ENCODE measurements around the gene CSNK1G3. TPM values are rescaled to one million over a fixed set of nuclear protein-coding genes. Genes with fewer than 3 reads are reported as not detected.

CSNK1G3 gene
- total and polyA plus RNA-seq, 9 donors = 16.6 to 46.5 (median 23.0) TPM

DNA sequence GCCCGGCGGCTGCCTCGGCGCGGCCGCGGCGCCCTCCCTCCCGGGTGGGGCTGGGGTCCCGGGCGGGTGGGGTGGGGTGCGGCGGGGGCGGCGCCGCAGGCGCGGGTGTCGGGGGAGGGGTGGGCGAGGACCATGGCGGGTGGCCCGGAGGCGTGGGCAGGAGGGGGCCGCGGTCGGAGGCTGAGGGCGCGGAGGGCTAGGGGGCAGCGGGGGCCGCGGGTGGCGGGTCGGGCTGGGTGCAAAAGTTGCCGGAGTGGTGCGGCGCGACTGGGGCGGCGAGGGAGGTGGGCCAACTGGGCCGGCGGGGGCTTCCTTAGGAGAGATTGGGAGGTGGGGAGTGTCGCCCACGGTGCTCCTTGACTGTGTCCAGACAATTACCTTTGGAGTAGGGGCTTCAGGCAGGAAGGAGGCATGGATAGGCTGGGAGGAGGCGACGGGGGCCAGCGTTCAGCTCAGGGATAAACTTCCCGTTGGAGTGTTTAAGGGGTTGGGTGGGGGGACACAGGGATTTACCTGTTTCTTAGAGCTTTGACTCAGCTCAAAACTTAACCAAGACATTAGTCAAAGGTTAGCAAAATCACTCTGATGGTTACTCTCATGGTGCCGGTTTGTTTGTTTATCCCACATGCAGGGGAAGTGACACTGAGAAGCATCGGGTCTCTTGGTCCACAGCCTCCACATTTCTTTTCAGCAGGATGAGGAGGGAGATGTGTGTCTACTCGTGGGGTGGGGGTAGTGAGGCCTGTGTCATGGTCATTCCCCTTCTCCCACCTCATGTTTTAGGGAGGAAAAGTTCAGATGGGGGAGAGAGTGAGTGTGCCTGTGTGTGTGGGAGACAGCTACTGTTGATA is 859 bp downstream of the CSNK1G3 start:
- peak overlapping the region; percentile 89 for H3K27ac ChIP-seq (ENCODE audit: low read length)
- DNase-seq = peak; percentile 60
- H3K4me1 ChIP-seq (ENCODE audit: control insufficient read depth, insufficient read depth, low read length) = peaks cover 8% of the 10 kb centered on the region
- no peaks in the 10 kb centered on the region for H3K36me3 ChIP-seq (ENCODE audit: control insufficient read depth, insufficient read depth, low read length)
- no peaks in the 10 kb centered on the region for H3K9me3 ChIP-seq (replicated peaks; ENCODE audit: control insufficient read depth, low read depth, low read length)
- WGBS (ENCODE audit: insufficient coverage) = 0% methylated on average over 21 of the region's 50 CpGs
- no peaks in the 10 kb centered on the region for H3K27me3 ChIP-seq (ENCODE audit: control insufficient read depth, insufficient read depth, low read length)
- H3K4me3 ChIP-seq (ENCODE audit: low read length) = peak overlapping the region; percentile 74

DNA sequence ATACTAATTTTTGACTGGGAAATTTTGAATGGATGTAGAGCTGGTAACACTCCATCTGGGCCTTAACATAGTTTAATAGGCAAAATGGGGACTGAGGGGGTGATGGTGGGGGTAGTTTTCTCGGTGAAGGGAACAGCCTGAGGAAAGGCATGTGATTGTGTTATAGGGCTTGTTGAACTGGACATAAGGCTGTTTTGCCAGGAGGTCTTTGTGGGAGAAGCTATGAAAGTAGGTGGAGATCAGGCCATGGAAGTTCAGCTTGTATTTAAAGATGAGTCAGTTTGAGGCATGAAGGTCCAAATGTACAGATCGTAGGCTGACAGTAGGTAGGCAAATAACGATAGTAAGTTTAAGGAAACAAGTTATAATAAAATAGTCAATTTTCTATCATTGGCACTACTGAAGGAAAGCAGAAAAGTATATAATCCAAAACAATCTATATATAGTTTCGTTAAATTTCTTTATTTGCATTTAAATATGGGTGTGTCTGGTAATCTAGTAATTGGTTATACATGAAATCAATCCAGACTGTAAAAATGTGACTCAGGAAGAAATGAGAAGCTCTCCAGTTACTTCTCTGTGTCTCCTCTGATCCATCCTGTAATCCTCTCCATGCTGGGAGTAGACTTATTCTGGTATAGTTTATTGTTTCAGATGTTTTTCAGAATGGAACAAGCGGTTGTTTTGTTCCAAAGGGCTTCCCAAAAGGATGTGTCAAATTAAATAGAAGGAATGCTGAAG is 2.8 kb downstream of the CSNK1G3 start:
- no peak overlapping the region for H3K4me3 ChIP-seq (ENCODE audit: low read length)
- no peaks in the 10 kb centered on the region for H3K36me3 ChIP-seq (ENCODE audit: control insufficient read depth, insufficient read depth, low read length)
- no peak overlapping the region for H3K27ac ChIP-seq (ENCODE audit: low read length)
- peaks cover 8% of the 10 kb centered on the region for H3K4me1 ChIP-seq (ENCODE audit: control insufficient read depth, insufficient read depth, low read length)
- WGBS (ENCODE audit: insufficient coverage) = 100% methylated on average over 1 of the region's 5 CpGs
- H3K27me3 ChIP-seq (ENCODE audit: control insufficient read depth, insufficient read depth, low read length) = no peaks in the 10 kb centered on the region
- no peak for DNase-seq
- H3K9me3 ChIP-seq (replicated peaks; ENCODE audit: control insufficient read depth, low read depth, low read length) = no peaks in the 10 kb centered on the region

DNA sequence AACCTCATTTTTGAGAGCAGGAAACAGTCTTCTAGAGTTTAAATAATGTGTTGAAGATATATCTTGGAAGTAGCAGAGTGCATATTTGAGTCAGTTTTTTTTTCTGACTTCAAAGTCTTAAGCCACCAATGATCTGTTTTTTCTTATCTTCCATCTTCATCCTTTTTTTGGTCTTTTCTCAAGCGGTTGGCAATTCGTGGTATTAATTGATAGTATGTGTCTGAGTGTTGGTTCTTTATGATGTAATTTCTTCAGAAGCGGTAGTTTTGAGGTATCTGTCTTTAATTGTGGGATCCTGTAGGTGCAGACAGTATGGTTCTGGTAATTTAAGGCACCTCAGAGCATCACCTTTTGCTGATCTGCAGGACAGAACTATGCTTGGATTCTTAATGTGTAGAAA is 3.9 kb downstream of the CSNK1G3 start:
- H3K27me3 ChIP-seq (ENCODE audit: control insufficient read depth, insufficient read depth, low read length) = no peaks in the 10 kb centered on the region
- WGBS (ENCODE audit: insufficient coverage) = 100% methylated on average over 2 of the region's 3 CpGs
- peaks cover 8% of the 10 kb centered on the region for H3K4me1 ChIP-seq (ENCODE audit: control insufficient read depth, insufficient read depth, low read length)
- H3K27ac ChIP-seq (ENCODE audit: low read length) = no peak overlapping the region
- no peak for DNase-seq
- no peaks in the 10 kb centered on the region for H3K9me3 ChIP-seq (replicated peaks; ENCODE audit: control insufficient read depth, low read depth, low read length)
- H3K36me3 ChIP-seq (ENCODE audit: control insufficient read depth, insufficient read depth, low read length) = no peaks in the 10 kb centered on the region
- no peak overlapping the region for H3K4me3 ChIP-seq (ENCODE audit: low read length)

DNA sequence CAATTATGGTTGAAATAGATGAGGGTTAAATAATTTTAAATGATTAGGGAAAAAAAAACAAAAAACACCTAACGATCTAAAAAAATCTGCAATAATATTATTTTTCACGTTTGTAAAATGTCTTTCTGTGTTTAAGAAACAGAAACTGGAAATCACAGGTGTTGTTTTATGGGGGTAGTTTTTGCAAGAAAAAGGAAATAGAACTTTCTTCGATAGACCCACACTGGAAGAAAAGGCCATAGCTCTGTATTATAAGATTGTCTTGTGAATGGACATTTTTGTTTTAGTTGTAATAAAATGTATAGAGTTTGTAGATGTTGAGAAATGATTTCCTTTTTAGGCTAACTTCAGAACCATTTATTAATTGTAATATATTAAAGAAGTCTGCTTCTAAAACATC is 5.5 kb downstream of the CSNK1G3 start:
- no CpG with 5 or more reads among the region's 3 CpGs for WGBS (ENCODE audit: insufficient coverage)
- DNase-seq = no peak
- Histone ChIP-seq H3K4me3 (ENCODE audit: low read length) (no peak overlapping the region), H3K4me1 (ENCODE audit: control insufficient read depth, insufficient read depth, low read length) (peaks cover 2% of the 10 kb centered on the region), H3K36me3 (ENCODE audit: control insufficient read depth, insufficient read depth, low read length) (no peaks in the 10 kb centered on the region), H3K9me3 (replicated peaks; ENCODE audit: control insufficient read depth, low read depth, low read length) (no peaks in the 10 kb centered on the region), H3K27me3 (ENCODE audit: control insufficient read depth, insufficient read depth, low read length) (no peaks in the 10 kb centered on the region), H3K27ac (ENCODE audit: low read length) (no peak overlapping the region)

DNA sequence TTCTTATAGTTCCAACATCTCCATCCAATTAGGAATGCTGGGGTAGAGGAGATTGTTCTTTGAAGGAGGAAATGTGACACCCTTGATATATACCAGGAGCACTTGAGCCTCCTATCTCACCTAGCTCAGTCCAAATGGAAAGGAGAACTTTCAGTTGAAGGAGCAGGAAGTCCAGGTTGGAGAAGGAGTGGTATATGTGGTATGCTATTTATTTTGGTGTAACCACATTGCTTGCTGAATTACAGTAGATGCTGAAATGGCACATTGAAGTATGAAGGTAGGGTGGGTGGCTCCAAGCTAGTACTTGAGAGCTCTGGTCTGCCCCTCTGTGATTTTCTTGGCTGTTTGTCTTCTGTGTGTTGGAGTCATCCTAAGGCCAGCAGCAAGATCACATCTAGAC is 6.1 kb downstream of the CSNK1G3 start:
- no peak overlapping the region for H3K27ac ChIP-seq (ENCODE audit: low read length)
- H3K9me3 ChIP-seq (replicated peaks; ENCODE audit: control insufficient read depth, low read depth, low read length) = no peaks in the 10 kb centered on the region
- H3K27me3 ChIP-seq (ENCODE audit: control insufficient read depth, insufficient read depth, low read length) = no peaks in the 10 kb centered on the region
- peaks cover 1% of the 10 kb centered on the region for H3K4me1 ChIP-seq (ENCODE audit: control insufficient read depth, insufficient read depth, low read length)
- H3K36me3 ChIP-seq (ENCODE audit: control insufficient read depth, insufficient read depth, low read length) = no peaks in the 10 kb centered on the region
- no peak overlapping the region for H3K4me3 ChIP-seq (ENCODE audit: low read length)
- DNase-seq = no peak

DNA sequence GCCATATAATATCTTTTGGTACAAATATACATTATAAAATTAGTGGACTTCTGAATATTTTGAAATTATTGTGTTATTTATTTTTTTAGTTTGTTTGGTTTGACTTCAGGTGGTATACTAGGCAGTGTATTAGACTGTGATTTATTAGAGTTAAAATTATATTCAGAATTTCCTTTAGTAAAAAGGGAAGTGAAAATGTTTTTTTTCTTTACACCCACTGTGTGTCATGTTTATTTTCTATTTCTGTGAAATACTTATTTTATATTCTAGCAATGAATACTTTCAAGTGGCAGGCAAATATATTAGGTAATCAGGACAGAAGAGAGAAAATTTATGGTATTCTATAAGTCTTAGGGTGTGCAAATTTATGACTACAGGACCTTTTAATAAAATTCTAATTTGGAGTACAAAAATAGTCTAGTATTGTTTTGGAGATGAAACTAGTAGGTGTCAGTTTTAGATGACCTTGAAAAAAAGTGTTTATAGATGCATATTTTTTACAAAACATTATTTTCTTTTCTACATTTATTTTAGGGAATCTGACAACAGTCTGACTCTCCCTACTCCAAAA is 8.8 kb downstream of the CSNK1G3 start:
- Histone ChIP-seq H3K4me3 (ENCODE audit: low read length) (no peak overlapping the region), H3K27ac (ENCODE audit: low read length) (no peak overlapping the region), H3K4me1 (ENCODE audit: control insufficient read depth, insufficient read depth, low read length) (no peaks in the 10 kb centered on the region), H3K9me3 (replicated peaks; ENCODE audit: control insufficient read depth, low read depth, low read length) (no peaks in the 10 kb centered on the region), H3K36me3 (ENCODE audit: control insufficient read depth, insufficient read depth, low read length) (no peaks in the 10 kb centered on the region), H3K27me3 (ENCODE audit: control insufficient read depth, insufficient read depth, low read length) (no peaks in the 10 kb centered on the region)
- DNase-seq = no peak

DNA sequence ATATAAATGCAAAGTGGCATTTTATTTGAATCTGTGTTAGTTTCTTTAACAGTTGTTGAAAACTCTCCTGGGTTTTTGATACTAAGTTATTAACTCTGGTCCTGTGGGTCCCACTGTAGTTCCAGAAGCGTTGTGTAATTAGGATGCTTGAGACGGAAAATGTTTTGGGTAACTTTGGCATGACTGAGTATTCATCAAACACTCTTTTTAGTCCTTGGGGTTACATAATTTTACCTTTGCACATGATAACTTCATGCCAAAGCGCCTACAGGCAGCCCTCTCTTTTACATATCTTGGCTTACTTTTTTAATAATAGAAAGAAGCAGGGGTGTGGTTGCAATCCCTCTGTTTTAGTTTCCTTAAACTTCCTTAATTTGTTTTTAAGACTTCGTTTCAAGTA is 12.2 kb downstream of the CSNK1G3 start:
- Histone ChIP-seq H3K4me1 (ENCODE audit: control insufficient read depth, insufficient read depth, low read length) (no peaks in the 10 kb centered on the region), H3K27me3 (ENCODE audit: control insufficient read depth, insufficient read depth, low read length) (no peaks in the 10 kb centered on the region), H3K9me3 (replicated peaks; ENCODE audit: control insufficient read depth, low read depth, low read length) (no peaks in the 10 kb centered on the region), H3K36me3 (ENCODE audit: control insufficient read depth, insufficient read depth, low read length) (no peaks in the 10 kb centered on the region), H3K4me3 (ENCODE audit: low read length) (no peak overlapping the region), H3K27ac (ENCODE audit: low read length) (no peak overlapping the region)
- no peak for DNase-seq
- no CpG with 5 or more reads among the region's 4 CpGs for WGBS (ENCODE audit: insufficient coverage)

DNA sequence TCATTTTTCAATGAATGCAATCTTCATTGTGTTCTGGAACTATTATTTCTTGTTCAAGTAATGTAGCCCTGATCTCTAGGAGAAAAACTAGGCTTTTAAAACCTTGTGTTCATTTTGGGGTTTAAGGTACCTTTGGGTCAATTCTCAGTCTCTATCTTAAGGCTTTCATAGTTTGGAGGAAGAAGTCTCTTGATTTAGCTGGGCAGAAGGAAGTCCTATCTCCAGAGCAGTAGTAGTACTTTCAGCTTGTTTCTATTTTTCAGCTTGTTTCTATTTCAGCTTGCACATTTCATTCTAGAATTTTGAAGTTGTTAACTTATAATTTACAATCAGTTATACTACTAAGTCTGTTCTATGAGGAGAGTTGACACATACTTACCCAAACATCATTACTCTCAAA is 15.2 kb downstream of the CSNK1G3 start:
- Histone ChIP-seq H3K4me1 (ENCODE audit: control insufficient read depth, insufficient read depth, low read length) (no peaks in the 10 kb centered on the region), H3K4me3 (ENCODE audit: low read length) (no peak overlapping the region), H3K27me3 (ENCODE audit: control insufficient read depth, insufficient read depth, low read length) (no peaks in the 10 kb centered on the region), H3K9me3 (replicated peaks; ENCODE audit: control insufficient read depth, low read depth, low read length) (no peaks in the 10 kb centered on the region), H3K27ac (ENCODE audit: low read length) (no peak overlapping the region), H3K36me3 (ENCODE audit: control insufficient read depth, insufficient read depth, low read length) (no peaks in the 10 kb centered on the region)
- DNase-seq = no peak

DNA sequence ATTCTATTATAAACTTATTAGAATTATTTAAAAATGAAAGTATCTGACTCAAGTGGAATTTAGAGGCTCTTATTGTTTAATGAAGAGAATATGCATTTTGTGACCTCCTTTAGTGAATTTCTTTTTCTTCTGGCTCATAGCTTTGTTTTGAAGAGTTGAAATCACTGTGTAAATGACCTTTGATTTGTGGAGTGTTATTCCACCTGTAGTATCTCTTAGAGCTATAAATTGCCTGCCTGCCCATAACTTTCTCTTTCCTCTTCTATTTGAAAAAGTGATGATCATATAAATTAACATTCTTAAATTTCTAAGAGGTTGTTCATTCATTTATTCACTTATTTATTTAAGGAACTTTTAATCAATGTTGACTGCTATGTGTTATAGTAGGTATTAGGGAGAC is 16.1 kb downstream of the CSNK1G3 start:
- no peak overlapping the region for H3K4me3 ChIP-seq (ENCODE audit: low read length)
- no peak for DNase-seq
- no peak overlapping the region for H3K27ac ChIP-seq (ENCODE audit: low read length)
- H3K27me3 ChIP-seq (ENCODE audit: control insufficient read depth, insufficient read depth, low read length) = no peaks in the 10 kb centered on the region
- no peaks in the 10 kb centered on the region for H3K36me3 ChIP-seq (ENCODE audit: control insufficient read depth, insufficient read depth, low read length)
- H3K9me3 ChIP-seq (replicated peaks; ENCODE audit: control insufficient read depth, low read depth, low read length) = no peaks in the 10 kb centered on the region
- H3K4me1 ChIP-seq (ENCODE audit: control insufficient read depth, insufficient read depth, low read length) = no peaks in the 10 kb centered on the region

DNA sequence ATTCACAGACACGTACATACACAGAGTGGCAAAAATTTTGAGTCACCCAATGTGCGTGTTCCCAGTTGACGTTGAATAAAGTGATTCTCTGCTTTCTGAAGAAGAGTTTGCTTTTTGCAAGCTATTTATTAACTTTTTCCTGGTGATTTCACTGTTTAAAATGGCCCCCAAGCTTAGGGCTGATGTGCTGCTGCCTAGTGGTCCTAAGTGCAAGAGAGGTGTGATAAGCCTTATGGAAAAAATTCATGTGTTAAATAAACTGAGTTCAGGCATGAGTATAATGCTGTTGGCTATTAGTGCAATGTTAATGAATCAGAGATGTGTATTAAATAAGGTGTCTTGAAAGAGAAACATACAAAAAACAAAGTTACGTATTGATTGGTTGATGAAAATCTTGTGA is 16.9 kb downstream of the CSNK1G3 start:
- H3K27me3 ChIP-seq (ENCODE audit: control insufficient read depth, insufficient read depth, low read length) = no peaks in the 10 kb centered on the region
- 100% methylated on average over 1 of the region's 4 CpGs for whole genome bisulfite sequencing (ENCODE audit: insufficient coverage)
- no peaks in the 10 kb centered on the region for H3K4me1 ChIP-seq (ENCODE audit: control insufficient read depth, insufficient read depth, low read length)
- no peak for DNase-seq
- no peak overlapping the region for H3K27ac ChIP-seq (ENCODE audit: low read length)
- no peaks in the 10 kb centered on the region for H3K36me3 ChIP-seq (ENCODE audit: control insufficient read depth, insufficient read depth, low read length)
- H3K9me3 ChIP-seq (replicated peaks; ENCODE audit: control insufficient read depth, low read depth, low read length) = no peaks in the 10 kb centered on the region
- H3K4me3 ChIP-seq (ENCODE audit: low read length) = no peak overlapping the region

All from muscle of leg (tissue), 11 donors.